Sigmoid colon (tissue), 3 donors: ENCODE results near the gene GPC6.

Experiments
- POLR2A ChIP-seq, 2 donors: fragments of 450-650 bp; IDR thresholded peaks; one replicate each; pipeline ENCODE4 v1.6.1; 2016; ENCODE audit warnings: antibody characterized with exemption in 2 of 2, mild to moderate bottlenecking in 2 of 2, moderate library complexity in 2 of 2
- TF ChIP-seq, protein P1 (sequence below), 4 experiments: fragments of 450-650 bp in 3 of 4; fragments of 200-600 bp in 1 of 4; IDR thresholded peaks; one replicate each; pipeline ENCODE4 v1.5.1; 2016 to 2019; ENCODE audit warnings: antibody characterized with exemption in 4 of 4, mild to moderate bottlenecking in 3 of 4, moderate library complexity in 2 of 4

GRCh38 chr13:93964146-93964512 is 737.5 kb downstream of the GPC6 start:
- TF ChIP-seq, protein P1, sequence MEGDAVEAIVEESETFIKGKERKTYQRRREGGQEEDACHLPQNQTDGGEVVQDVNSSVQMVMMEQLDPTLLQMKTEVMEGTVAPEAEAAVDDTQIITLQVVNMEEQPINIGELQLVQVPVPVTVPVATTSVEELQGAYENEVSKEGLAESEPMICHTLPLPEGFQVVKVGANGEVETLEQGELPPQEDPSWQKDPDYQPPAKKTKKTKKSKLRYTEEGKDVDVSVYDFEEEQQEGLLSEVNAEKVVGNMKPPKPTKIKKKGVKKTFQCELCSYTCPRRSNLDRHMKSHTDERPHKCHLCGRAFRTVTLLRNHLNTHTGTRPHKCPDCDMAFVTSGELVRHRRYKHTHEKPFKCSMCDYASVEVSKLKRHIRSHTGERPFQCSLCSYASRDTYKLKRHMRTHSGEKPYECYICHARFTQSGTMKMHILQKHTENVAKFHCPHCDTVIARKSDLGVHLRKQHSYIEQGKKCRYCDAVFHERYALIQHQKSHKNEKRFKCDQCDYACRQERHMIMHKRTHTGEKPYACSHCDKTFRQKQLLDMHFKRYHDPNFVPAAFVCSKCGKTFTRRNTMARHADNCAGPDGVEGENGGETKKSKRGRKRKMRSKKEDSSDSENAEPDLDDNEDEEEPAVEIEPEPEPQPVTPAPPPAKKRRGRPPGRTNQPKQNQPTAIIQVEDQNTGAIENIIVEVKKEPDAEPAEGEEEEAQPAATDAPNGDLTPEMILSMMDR (IDR thresholded peaks at IDR 0.05) = no peak
- TF ChIP-seq POLR2A (IDR thresholded peaks at IDR 0.05) = no peak
